HEK293 (cell line): ENCODE measurements around the gene ERAL1.

ENCODE experiments used
- AEBP2 ChIP-seq: fragments of 450-650 bp; formaldehyde crosslinking; IDR thresholded peaks from 2 replicates; pipeline ENCODE4 v1.5.1; 2016; ENCODE audit warnings: missing biosample characterization, missing genetic modification characterization, borderline replicate concordance
- CTCF ChIP-seq: fragments of 450-650 bp; formaldehyde crosslinking; IDR thresholded peaks from 2 replicates; pipeline ENCODE4 v1.5.1; 2016; ENCODE audit warnings: missing biosample characterization, missing genetic modification characterization
- KLF10 ChIP-seq: fragments of 450-650 bp; IDR thresholded peaks from 2 replicates; pipeline ENCODE4 v1.5.1; 2018; ENCODE audit warnings: missing biosample characterization, mild to moderate bottlenecking, missing genetic modification characterization
- KLF16 ChIP-seq: fragments of 450-650 bp; formaldehyde crosslinking; IDR thresholded peaks from 2 replicates; pipeline ENCODE4 v1.5.1; 2017; ENCODE audit warnings: missing biosample characterization, missing genetic modification characterization
- PATZ1 ChIP-seq: fragments of 450-650 bp; formaldehyde crosslinking; IDR thresholded peaks from 2 replicates; pipeline ENCODE4 v1.5.1; 2016; ENCODE audit warnings: missing biosample characterization, missing genetic modification characterization
- PRDM4 ChIP-seq: fragments of 450-650 bp; formaldehyde crosslinking; IDR thresholded peaks from 2 replicates; pipeline ENCODE4 v1.5.1; 2017; ENCODE audit warnings: missing biosample characterization, missing genetic modification characterization
- SCRT1 ChIP-seq: fragments of 450-650 bp; formaldehyde crosslinking; IDR thresholded peaks from 2 replicates; pipeline ENCODE4 v1.5.1; 2016; ENCODE audit warnings: missing biosample characterization, missing genetic modification characterization, borderline replicate concordance
- SP7 ChIP-seq: fragments of 450-650 bp; formaldehyde crosslinking; IDR thresholded peaks from 2 replicates; pipeline ENCODE4 v1.5.1; 2016; ENCODE audit warnings: missing biosample characterization, missing genetic modification characterization
- WT1 ChIP-seq: fragments of 450-650 bp; formaldehyde crosslinking; IDR thresholded peaks from 2 replicates; pipeline ENCODE4 v1.5.1; 2016; ENCODE audit warnings: missing biosample characterization, missing genetic modification characterization
- ZBTB20 ChIP-seq: fragments of 450-650 bp; formaldehyde crosslinking; IDR thresholded peaks from 2 replicates; pipeline ENCODE4 v1.5.1; 2016; ENCODE audit warnings: missing biosample characterization, missing genetic modification characterization
- ZBTB44 ChIP-seq: fragments of 450-650 bp; IDR thresholded peaks from 2 replicates; pipeline ENCODE4 v1.5.1; 2018; ENCODE audit warnings: missing biosample characterization, mild to moderate bottlenecking, missing genetic modification characterization
- ZFP37 ChIP-seq: fragments of 450-650 bp; formaldehyde crosslinking; IDR thresholded peaks from 2 replicates; pipeline ENCODE4 v1.5.1; 2016; ENCODE audit warnings: missing biosample characterization, missing genetic modification characterization
- ZFP69B ChIP-seq: fragments of 450-650 bp; formaldehyde crosslinking; IDR thresholded peaks from 2 replicates; pipeline ENCODE4 v1.5.1; 2016; ENCODE audit warnings: missing biosample characterization, missing genetic modification characterization
- ZIC2 ChIP-seq: fragments of 450-650 bp; formaldehyde crosslinking; IDR thresholded peaks from 2 replicates; pipeline ENCODE4 v1.5.1; 2016; ENCODE audit warnings: missing biosample characterization, missing genetic modification characterization
- ZNF133 ChIP-seq: fragments of 450-650 bp; formaldehyde crosslinking; IDR thresholded peaks from 2 replicates; pipeline ENCODE4 v1.5.1; 2016; ENCODE audit warnings: missing biosample characterization, missing genetic modification characterization
- ZNF138 ChIP-seq: fragments of 450-650 bp; formaldehyde crosslinking; IDR thresholded peaks from 2 replicates; pipeline ENCODE4 v1.5.1; 2016; ENCODE audit warnings: missing biosample characterization, missing genetic modification characterization, borderline replicate concordance
- ZNF146 ChIP-seq: fragments of 450-650 bp; formaldehyde crosslinking; IDR thresholded peaks from 2 replicates; pipeline ENCODE4 v1.5.1; 2016; ENCODE audit warnings: missing biosample characterization, missing genetic modification characterization
- ZNF239 ChIP-seq: fragments of 450-650 bp; formaldehyde crosslinking; IDR thresholded peaks from 2 replicates; pipeline ENCODE4 v1.5.1; 2016; ENCODE audit warnings: missing biosample characterization, missing genetic modification characterization
- ZNF266 ChIP-seq: fragments of 450-650 bp; formaldehyde crosslinking; IDR thresholded peaks from 2 replicates; pipeline ENCODE4 v1.5.1; 2016; ENCODE audit warnings: missing biosample characterization, missing genetic modification characterization, low read depth
- ZNF513 ChIP-seq: fragments of 450-650 bp; IDR thresholded peaks from 2 replicates; pipeline ENCODE4 v1.5.1; 2018; ENCODE audit warnings: missing biosample characterization, missing genetic modification characterization
- ZNF610 ChIP-seq: fragments of 450-650 bp; formaldehyde crosslinking; IDR thresholded peaks from 2 replicates; pipeline ENCODE4 v1.5.1; 2016; ENCODE audit warnings: missing biosample characterization, missing genetic modification characterization, borderline replicate concordance
- ZNF658 ChIP-seq: fragments of 450-650 bp; formaldehyde crosslinking; IDR thresholded peaks from 2 replicates; pipeline ENCODE4; 2016; ENCODE audit warnings: missing biosample characterization, missing genetic modification characterization
- ZNF664 ChIP-seq: fragments of 450-650 bp; formaldehyde crosslinking; IDR thresholded peaks from 2 replicates; pipeline ENCODE4 v1.5.1; 2016; ENCODE audit warnings: missing biosample characterization, missing genetic modification characterization
- ZNF704 ChIP-seq: fragments of 450-650 bp; formaldehyde crosslinking; IDR thresholded peaks from 2 replicates; pipeline ENCODE4 v1.5.1; 2016; ENCODE audit warnings: missing biosample characterization, missing genetic modification characterization
- ZSCAN16 ChIP-seq: fragments of 450-650 bp; formaldehyde crosslinking; IDR thresholded peaks from 2 replicates; pipeline ENCODE4 v1.5.1; 2016; ENCODE audit warnings: missing biosample characterization, missing genetic modification characterization

Gene ERAL1

GRCh38 chr17:28807925-28808634, 46.7 kb upstream of the ERAL1 start (continued):
- no peak for TF ChIP-seq ZNF610 (tag by site-specific recombination)
- no peak for TF ChIP-seq ZNF513 (tag by site-specific recombination)
- no peak for TF ChIP-seq KLF16 (tag by site-specific recombination)
- 0 out of 2 replicates have a peak, but pooled peaks have one; percentile 14 for TF ChIP-seq ZNF146 (tag by site-specific recombination)
- TF ChIP-seq ZFP37 (tag by site-specific recombination) = no peak
- TF ChIP-seq KLF10 (tag by site-specific recombination) = no peak
- TF ChIP-seq CTCF (tag by site-specific recombination) = no peak
- TF ChIP-seq ZNF138 = no peak
- TF ChIP-seq ZNF133 (tag by site-specific recombination) = no peak
- TF ChIP-seq SP7 (tag by site-specific recombination) = peak; percentile 58
- TF ChIP-seq ZFP69B = no peak
- TF ChIP-seq WT1 (tag by site-specific recombination) = no peak
- peak; percentile 10; the same call in 1 of the 2 replicates for TF ChIP-seq PRDM4 (tag by site-specific recombination)
- TF ChIP-seq ZNF239 = no peak
- TF ChIP-seq ZNF266 (tag by site-specific recombination) = no peak
- no peak for TF ChIP-seq ZNF658 (tag by site-specific recombination)
- TF ChIP-seq ZIC2 (tag by site-specific recombination) = peak; percentile 64
- peak; percentile 41; the same call in 1 of the 2 replicates for TF ChIP-seq ZBTB20 (tag by site-specific recombination)
- TF ChIP-seq SCRT1 (tag by site-specific recombination) = no peak
- 0 out of 2 replicates have a peak, but pooled peaks have one; percentile 34 for TF ChIP-seq PATZ1 (tag by site-specific recombination)
- TF ChIP-seq ZBTB44 = 0 out of 2 replicates have a peak, but pooled peaks have one; percentile 27
- no peak for TF ChIP-seq ZNF664 (tag by site-specific recombination)
- no peak for TF ChIP-seq ZNF704
- TF ChIP-seq ZSCAN16 (tag by site-specific recombination) = no peak
- no peak for TF ChIP-seq AEBP2 (tag by site-specific recombination)
